Astrocyte (in vitro differentiated cells and primary cell): ENCODE measurements around the gene PRRG4. TPM values are rescaled to one million over a fixed set of nuclear protein-coding genes. Genes with fewer than 3 reads are reported as not detected.

ENCODE experiments used
- DNase-seq: peaks from one replicate; pipeline ENCODE4 v3.0.0-alpha.2; 2010; ENCODE audit warnings: low read depth
- FAIRE-seq: peaks from 2 replicates; lab custom pipeline; 2011; peaks lifted over from hg19 to GRCh38; lab: Jason Lieb, UNC
- H2AFZ ChIP-seq: 2 replicates; pipeline ENCODE4 v1.6.0; 2012; ENCODE audit warnings: low read depth, low read length, inconsistent platforms
- H3K27ac ChIP-seq: 2 replicates; pipeline ENCODE4 v1.5.1; 2011; ENCODE audit warnings: low read depth, low read length, inconsistent platforms
- H3K27me3 ChIP-seq: 2 replicates; pipeline ENCODE4 v1.6.0; 2011; ENCODE audit warnings: low read length, inconsistent platforms; ENCODE audit not compliant: insufficient read depth
- H3K36me3 ChIP-seq: 2 replicates; pipeline ENCODE4 v1.5.1; 2011; ENCODE audit warnings: low read length, inconsistent platforms; ENCODE audit not compliant: insufficient read depth
- H3K4me1 ChIP-seq: 2 replicates; pipeline ENCODE4 v1.5.1; 2011; ENCODE audit warnings: low read length, inconsistent platforms; ENCODE audit not compliant: insufficient read depth
- H3K4me2 ChIP-seq: 2 replicates; pipeline ENCODE4 v1.6.0; 2012; ENCODE audit warnings: low read length, inconsistent platforms
- H3K4me3 ChIP-seq: 2 replicates; pipeline ENCODE4 v1.5.1; 2011; ENCODE audit warnings: low read depth, mild to moderate bottlenecking, low read length, inconsistent platforms; ENCODE audit not compliant: insufficient read depth
- H3K79me2 ChIP-seq: 2 replicates; pipeline ENCODE4 v1.6.0; 2012; ENCODE audit warnings: mild to moderate bottlenecking, low read length, inconsistent platforms; ENCODE audit not compliant: insufficient read depth
- H3K9ac ChIP-seq: 2 replicates; pipeline ENCODE4 v1.6.0; 2012; ENCODE audit warnings: mild to moderate bottlenecking, low read length, inconsistent platforms
- H3K9me3 ChIP-seq: 2 replicates; pipeline ENCODE4 v1.5.1; 2012; ENCODE audit warnings: low read depth, mild to moderate bottlenecking, low read length, inconsistent platforms; ENCODE audit not compliant: insufficient read depth
- H4K20me1 ChIP-seq: 2 replicates; pipeline ENCODE4 v1.6.0; 2012; ENCODE audit warnings: low read length, inconsistent platforms; ENCODE audit not compliant: insufficient read depth
- H3K27ac Mint-ChIP-seq: one replicate; pipeline ENCODE4 v1.8.0; 2021; ENCODE audit warnings: mild to moderate bottlenecking, mixed read lengths; ENCODE audit not compliant: unreplicated experiment
- H3K27me3 Mint-ChIP-seq: one replicate; pipeline ENCODE4 v1.8.0; 2021; ENCODE audit warnings: low read depth, mixed read lengths; ENCODE audit not compliant: unreplicated experiment
- H3K36me3 Mint-ChIP-seq: one replicate; pipeline ENCODE4 v1.8.0; 2021; ENCODE audit warnings: low read depth, mixed read lengths; ENCODE audit not compliant: unreplicated experiment
- H3K4me1 Mint-ChIP-seq: one replicate; pipeline ENCODE4 v1.8.0; 2021; ENCODE audit warnings: low read depth, mixed read lengths; ENCODE audit not compliant: unreplicated experiment
- H3K4me3 Mint-ChIP-seq: one replicate; pipeline ENCODE4 v1.8.0; 2021; ENCODE audit warnings: mild to moderate bottlenecking, moderate library complexity, mixed read lengths; ENCODE audit not compliant: unreplicated experiment
- H3K9me3 Mint-ChIP-seq: one replicate; pipeline ENCODE4 v1.8.0; 2021; ENCODE audit warnings: mild to moderate bottlenecking, mixed read lengths; ENCODE audit not compliant: unreplicated experiment
- CTCF ChIP-seq: IDR thresholded peaks from 2 replicates; pipeline ENCODE4 v1.5.1; 2011; ENCODE audit warnings: low read depth, mild to moderate bottlenecking, inconsistent platforms, low read length, moderate library complexity; ENCODE audit not compliant: insufficient read depth
- EZH2 ChIP-seq: IDR thresholded peaks from 2 replicates; pipeline ENCODE4 v1.6.1; 2012; ENCODE audit warnings: mild to moderate bottlenecking, low read length, inconsistent platforms; ENCODE audit not compliant: insufficient read depth
- total RNA-seq: library from RNA; stranded (reverse); gene quantifications from 2 replicates; pipeline ENCODE4 v1.2.1, GENCODE V29; 2021

The PRRG4 gene
- total RNA-seq, 1 donor from 2014 or later, result 0.45 TPM

- Mint-ChIP-seq H3K4me1 (no peaks in the 10 kb centered on the region), H3K27me3 (peaks cover 3% of the 10 kb centered on the region), H3K4me3 (no peak overlapping the region), H3K36me3 (no peaks in the 10 kb centered on the region), H3K27ac (no peak overlapping the region), H3K9me3 (no peaks in the 10 kb centered on the region)
- Histone ChIP-seq H3K36me3 (no peaks in the 10 kb centered on the region), H3K9me3 (no peaks in the 10 kb centered on the region), H3K9ac (no peak overlapping the region), H2AFZ (no peak overlapping the region), H3K79me2 (no peaks in the 10 kb centered on the region), H4K20me1 (no peaks in the 10 kb centered on the region), H3K4me1 (no peaks in the 10 kb centered on the region), H3K4me3 (no peak overlapping the region), H3K4me2 (no peak overlapping the region), H3K27ac (no peak overlapping the region), H3K27me3 (no peaks in the 10 kb centered on the region)
- TF ChIP-seq CTCF, result no peak
- TF ChIP-seq EZH2, result no peak
- no peak for FAIRE-seq
- DNase-seq, result no peak
Observed at GRCh38 chr11:32883421-32883820, 53.7 kb downstream of the PRRG4 start.

- no peak overlapping the region for H3K4me2 ChIP-seq
- no peaks in the 10 kb centered on the region for H3K36me3 ChIP-seq
- H3K79me2 ChIP-seq, result no peaks in the 10 kb centered on the region
- Mint-ChIP-seq H3K27me3 (peaks cover 3% of the 10 kb centered on the region), H3K27ac (no peak overlapping the region), H3K4me3 (no peak overlapping the region), H3K9me3 (no peaks in the 10 kb centered on the region), H3K36me3 (no peaks in the 10 kb centered on the region), H3K4me1 (peaks cover 5% of the 10 kb centered on the region)
- H3K27me3 ChIP-seq, result no peaks in the 10 kb centered on the region
- no peaks in the 10 kb centered on the region for H4K20me1 ChIP-seq
- no peaks in the 10 kb centered on the region for H3K4me1 ChIP-seq
- no peak overlapping the region for H3K4me3 ChIP-seq
- no peak overlapping the region for H3K9ac ChIP-seq
- no peak for FAIRE-seq
- no peak for DNase-seq
- TF ChIP-seq EZH2 (no peak), CTCF (no peak)
- no peak overlapping the region for H2AFZ ChIP-seq
- H3K9me3 ChIP-seq, result no peaks in the 10 kb centered on the region
- no peak overlapping the region for H3K27ac ChIP-seq
Observed at GRCh38 chr11:32884023-32884422, 54.3 kb downstream of the PRRG4 start.

GRCh38 chr11:32884770-32885384 is 55.1 kb downstream of the PRRG4 start:
- Histone ChIP-seq H3K4me3 (no peak overlapping the region), H3K36me3 (no peaks in the 10 kb centered on the region), H3K4me1 (no peaks in the 10 kb centered on the region), H3K9ac (no peak overlapping the region), H2AFZ (no peak overlapping the region), H3K9me3 (no peaks in the 10 kb centered on the region), H3K27me3 (no peaks in the 10 kb centered on the region), H3K27ac (no peak overlapping the region), H3K4me2 (no peak overlapping the region), H4K20me1 (no peaks in the 10 kb centered on the region), H3K79me2 (no peaks in the 10 kb centered on the region)
- H3K27me3 Mint-ChIP-seq, result peaks cover 3% of the 10 kb centered on the region
- H3K4me3 Mint-ChIP-seq, result peak overlapping the region; percentile 64
- DNase-seq, result no peak
- TF ChIP-seq EZH2, result no peak
- peak; percentile 49 for TF ChIP-seq CTCF
- H3K9me3 Mint-ChIP-seq, result no peaks in the 10 kb centered on the region
- no peak for FAIRE-seq
- H3K36me3 Mint-ChIP-seq, result no peaks in the 10 kb centered on the region
- peak overlapping the region; percentile 7 for H3K27ac Mint-ChIP-seq
- H3K4me1 Mint-ChIP-seq, result peaks cover 6% of the 10 kb centered on the region
